Activated CD4-positive, alpha-beta T cell treated with anti-CD3 and anti-CD28 coated beads for 36 hours (primary cell): ENCODE data around the gene CCDC78. TPM values are rescaled to one million over a fixed set of nuclear protein-coding genes. Genes with fewer than 3 reads are reported as not detected.
"Not testable (repeated sequence)": the region's sequence is repeated elsewhere in the genome, so short reads cannot be mapped to it uniquely, and the experiment has no call there.

Experiments used
- ATAC-seq: fragments of 200-7000 bp; cut with Tn5 transposase; one replicate; pipeline ENCODE4 v1.10.0; 2021; ENCODE audit warnings: mild to moderate bottlenecking, moderate library complexity
- CTCF ChIA-PET: fragments of 350-600 bp; sonication (Branson Sonifier 250); formaldehyde crosslinking; loops from one replicate; lab custom pipeline; 2021; ENCODE audit warnings: antibody characterized with exemption; lab: Charles Lee
- POLR2A ChIA-PET: fragments of 350-600 bp; sonication (Branson Sonifier 250); formaldehyde crosslinking; loops from one replicate; lab custom pipeline; 2021; ENCODE audit warnings: antibody characterized with exemption, inconsistent platforms; lab: Charles Lee
- DNase-seq: peaks from one replicate; pipeline ENCODE4 v3.0.0-alpha.2; 2020
- H3K27ac Mint-ChIP-seq: one replicate; pipeline ENCODE4 v1.8.0; 2021; ENCODE audit warnings: mixed read lengths
- H3K27me3 Mint-ChIP-seq: one replicate; pipeline ENCODE4 v1.8.0; 2021; ENCODE audit warnings: mixed read lengths
- H3K36me3 Mint-ChIP-seq: one replicate; pipeline ENCODE4 v1.8.0; 2021; ENCODE audit warnings: low read depth, mixed read lengths
- H3K4me1 Mint-ChIP-seq: one replicate; pipeline ENCODE4 v1.8.0; 2021; ENCODE audit warnings: mixed read lengths
- H3K4me3 Mint-ChIP-seq: one replicate; pipeline ENCODE4 v1.8.0; 2021; ENCODE audit warnings: mild to moderate bottlenecking, moderate library complexity, mixed read lengths
- H3K9me3 Mint-ChIP-seq: one replicate; pipeline ENCODE4 v1.8.0; 2021; ENCODE audit warnings: low read depth, mixed read lengths
- intact Hi-C, 2 experiments: fragments of 100-400 bp; cut with DNase I in 1 of 2; cut with micrococcal nuclease in 1 of 2; formaldehyde crosslinking; loops; one replicate each; pipeline versions ENCODE4 v1.14.2 to v1.15.1; 2022 to 2024; cut with DNase I, micrococcal nuclease
- total RNA-seq, 2 experiments: library from RNA; stranded (reverse); gene quantifications; one replicate each; pipeline ENCODE4 v1.2.3, GENCODE V29; 2021

CCDC78 gene
- total RNA-seq, 2 experiments from 2014 or later = 1.8 to 2.4 TPM

GRCh38 chr16:695355-696089 lies 30.7 kb downstream of the CCDC78 start:
- peak; percentile 89 for DNase-seq
- POLR2A ChIA-PET = interaction anchor here (0.9 kb wide), 1 partner anchor 12 kb away, joined by 3 read pairs; no protein-coding TSS in a partner anchor
- peaks cover 13% of the 10 kb centered on the region for H3K4me1 Mint-ChIP-seq
- no peaks in the 10 kb centered on the region for H3K36me3 Mint-ChIP-seq
- H3K4me3 Mint-ChIP-seq = peak overlapping the region; percentile 77
- ATAC-seq = peak; percentile 82
- CTCF ChIA-PET = interaction anchor here (1.0 to 2.1 kb wide), 4 partner anchors 15 to 269 kb away, joined by 3 to 11 read pairs (median 5); partner anchors contain the start of gene CIAO3
- no peaks in the 10 kb centered on the region for H3K9me3 Mint-ChIP-seq
- peak overlapping the region; percentile 80 for H3K27ac Mint-ChIP-seq
- no peaks in the 10 kb centered on the region for H3K27me3 Mint-ChIP-seq
- intact Hi-C loops = loop anchor here in 1 of 2 experiments (1.0 to 5.0 kb wide), 6 partner anchors 20 to 457 kb away; partner anchors contain the start of genes ANTKMT, CACNA1H, CHTF18 and METRN

GRCh38 chr16:694863-695354 lies 31.3 kb downstream of the CCDC78 start:
- ChIA-PET POLR2A (interaction anchor here (0.9 kb wide), 1 partner anchor 13 kb away, joined by 3 read pairs; no protein-coding TSS in a partner anchor), CTCF (interaction anchor here (1.0 to 2.1 kb wide), 3 partner anchors 15 to 270 kb away, joined by 3 to 11 read pairs (median 6); no protein-coding TSS in a partner anchor)
- no peaks in the 10 kb centered on the region for H3K27me3 Mint-ChIP-seq
- DNase-seq (no peak), ATAC-seq (no peak)
- H3K9me3 Mint-ChIP-seq = no peaks in the 10 kb centered on the region
- intact Hi-C loops = loop anchor here in 1 of 2 experiments (1.0 to 5.0 kb wide), 6 partner anchors 20 to 457 kb away; partner anchors contain the start of genes ANTKMT, CACNA1H, CHTF18 and METRN
- peak overlapping the region; percentile 77 for H3K4me3 Mint-ChIP-seq
- H3K36me3 Mint-ChIP-seq = no peaks in the 10 kb centered on the region
- no peak overlapping the region for H3K27ac Mint-ChIP-seq
- peaks cover 15% of the 10 kb centered on the region for H3K4me1 Mint-ChIP-seq

- ChIA-PET POLR2A (no interaction called here), CTCF (interaction anchor here (0.6 to 2.1 kb wide), 3 partner anchors 16 to 325 kb away, joined by 3 to 6 read pairs (median 3); no protein-coding TSS in a partner anchor)
- no peak for DNase-seq
- Mint-ChIP-seq H3K4me1 (peaks cover 18% of the 10 kb centered on the region), H3K9me3 (no peaks in the 10 kb centered on the region), H3K27me3 (no peaks in the 10 kb centered on the region), H3K4me3 (peak overlapping the region; percentile 77), H3K36me3 (no peaks in the 10 kb centered on the region), H3K27ac (no peak overlapping the region)
- intact Hi-C loops = loop anchor here in 1 of 2 experiments (2.0 kb wide), 1 partner anchor 26 kb away; the partner anchor contains the start of gene ANTKMT
- no peak for ATAC-seq
These were observed 31.9 kb downstream of the CCDC78 start for GRCh38 chr16:694187-694862.

GRCh38 chr16:693766-694165 lies 32.5 kb downstream of the CCDC78 start:
- Mint-ChIP-seq H3K36me3 (no peaks in the 10 kb centered on the region), H3K27ac (no peak overlapping the region), H3K4me3 (no peak overlapping the region), H3K27me3 (no peaks in the 10 kb centered on the region), H3K4me1 (peaks cover 23% of the 10 kb centered on the region), H3K9me3 (no peaks in the 10 kb centered on the region)
- ChIA-PET POLR2A (no interaction called here), CTCF (interaction anchor here (0.6 kb wide), 1 partner anchor 324 kb away, joined by 3 read pairs; no protein-coding TSS in a partner anchor)
- intact Hi-C loops = loop anchor here in 1 of 2 experiments (2.0 kb wide), 1 partner anchor 27 kb away; the partner anchor contains the start of gene ANTKMT
- DNase-seq (peak; percentile 48), ATAC-seq (no peak)

GRCh38 chr16:693364-693763 lies 32.9 kb downstream of the CCDC78 start:
- no peak overlapping the region for H3K4me3 Mint-ChIP-seq
- H3K27me3 Mint-ChIP-seq = no peaks in the 10 kb centered on the region
- CTCF ChIA-PET = no interaction called here
- H3K9me3 Mint-ChIP-seq = no peaks in the 10 kb centered on the region
- no peaks in the 10 kb centered on the region for H3K36me3 Mint-ChIP-seq
- H3K4me1 Mint-ChIP-seq = peaks cover 27% of the 10 kb centered on the region
- POLR2A ChIA-PET = no interaction called here
- ATAC-seq = no peak
- no peak overlapping the region for H3K27ac Mint-ChIP-seq
- intact Hi-C loops = no loop called here
- DNase-seq = no peak

- no peak for DNase-seq
- Mint-ChIP-seq H3K4me3 (no peak overlapping the region), H3K4me1 (peaks cover 27% of the 10 kb centered on the region), H3K27me3 (no peaks in the 10 kb centered on the region), H3K9me3 (no peaks in the 10 kb centered on the region), H3K36me3 (no peaks in the 10 kb centered on the region), H3K27ac (no peak overlapping the region)
- CTCF ChIA-PET = no interaction called here
- ATAC-seq = no peak
- intact Hi-C loops = no loop called here
- POLR2A ChIA-PET = interaction anchor here (0.8 kb wide), 1 partner anchor 358 kb away, joined by 3 read pairs; no protein-coding TSS in a partner anchor
These were observed 33.7 kb downstream of the CCDC78 start for GRCh38 chr16:692356-693108.

- H3K36me3 Mint-ChIP-seq, ATAC-seq, POLR2A ChIA-PET, intact Hi-C loops, CTCF ChIA-PET, H3K27me3 Mint-ChIP-seq, H3K9me3 Mint-ChIP-seq, DNase-seq: not testable (repeated sequence)
- peak overlapping the region; percentile 58 for H3K27ac Mint-ChIP-seq
- H3K4me3 Mint-ChIP-seq = peak overlapping the region; percentile 85
- peaks cover 25% of the 10 kb centered on the region for H3K4me1 Mint-ChIP-seq
These were observed 35.0 kb downstream of the CCDC78 start for GRCh38 chr16:691242-691641.

- Mint-ChIP-seq H3K27me3 (no peaks in the 10 kb centered on the region), H3K27ac (peak overlapping the region; percentile 80), H3K4me1 (peaks cover 21% of the 10 kb centered on the region), H3K9me3 (no peaks in the 10 kb centered on the region), H3K36me3 (peaks cover 10% of the 10 kb centered on the region), H3K4me3 (peak overlapping the region; percentile 85)
- intact Hi-C loops = no loop called here
- CTCF ChIA-PET = interaction anchor here (0.7 to 1.7 kb wide), 3 partner anchors 23 to 61 kb away, joined by 3 to 4 read pairs (median 3); no protein-coding TSS in a partner anchor
- DNase-seq (no peak), ATAC-seq (no peak)
- POLR2A ChIA-PET = no interaction called here
These were observed 36.9 kb downstream of the CCDC78 start for GRCh38 chr16:689175-689897.

GRCh38 chr16:687499-687898 lies 38.7 kb downstream of the CCDC78 start:
- ATAC-seq (no peak), DNase-seq (no peak)
- H3K4me1 Mint-ChIP-seq = peaks cover 31% of the 10 kb centered on the region
- ChIA-PET POLR2A (no interaction called here), CTCF (interaction anchor here (0.6 kb wide), 1 partner anchor 17 kb away, joined by 3 read pairs; no protein-coding TSS in a partner anchor)
- no peaks in the 10 kb centered on the region for H3K9me3 Mint-ChIP-seq
- H3K27ac Mint-ChIP-seq = no peak overlapping the region
- H3K27me3 Mint-ChIP-seq = no peaks in the 10 kb centered on the region
- H3K4me3 Mint-ChIP-seq = no peak overlapping the region
- intact Hi-C loops = no loop called here
- H3K36me3 Mint-ChIP-seq = peaks cover 19% of the 10 kb centered on the region
